Caco-2 (cell line): ENCODE data around the gene FOXN3. TPM values are rescaled to one million over a fixed set of nuclear protein-coding genes. Genes with fewer than 3 reads are reported as not detected.

Experiments used
- BruUV-seq: library from RNA; stranded (reverse); fragments of 400-500 nt; replicated peaks from 2 replicates; lab custom pipeline; 2021; lab: Mats Ljungman, UMichigan
- CTCF ChIA-PET: fragments of 300-600 bp; sonication (Branson Sonifier 250); formaldehyde crosslinking; loops from one replicate; lab custom pipeline; 2022; ENCODE audit warnings: antibody characterized with exemption; lab: Charles Lee
- POLR2A ChIA-PET: fragments of 300-600 bp; sonication (Branson Sonifier 250); formaldehyde crosslinking; loops from one replicate; lab custom pipeline; 2022; ENCODE audit warnings: antibody characterized with exemption; lab: Charles Lee
- DNase-seq, 2 experiments: peaks; one replicate each; pipeline versions ENCODE4 v3.0.0 to v3.0.0-alpha.2; 2020 to 2022
- H3K27me3 ChIP-seq: replicated peaks from 2 replicates; pipeline ENCODE4 v1.6.0; 2011; ENCODE audit warnings: low read length; ENCODE audit not compliant: control insufficient read depth, insufficient read depth
- H3K36me3 ChIP-seq: 2 replicates; pipeline ENCODE4 v1.5.1; 2011; ENCODE audit warnings: low read length; ENCODE audit not compliant: control insufficient read depth, insufficient read depth
- H3K4me1 ChIP-seq: fragments of 250-450 bp; sonication (Bioruptor Pico); 2 replicates; pipeline ENCODE4 v1.5.1; 2020; ENCODE audit warnings: mild to moderate bottlenecking
- H3K4me3 ChIP-seq: 2 replicates; pipeline ENCODE4 v1.5.1; 2011; ENCODE audit warnings: low read depth, mild to moderate bottlenecking, control low read depth, low read length
- H3K9me3 ChIP-seq: fragments of 250-450 bp; sonication (Bioruptor Pico); 2 replicates; pipeline ENCODE4 v1.5.1; 2020; ENCODE audit warnings: mild to moderate bottlenecking, moderate library complexity
- H3K27ac Mint-ChIP-seq: one replicate; pipeline ENCODE4 v1.8.0; 2022; ENCODE audit warnings: mixed read lengths; ENCODE audit not compliant: unreplicated experiment
- H3K27me3 Mint-ChIP-seq: one replicate; pipeline ENCODE4 v1.8.0; 2022; ENCODE audit warnings: mixed read lengths; ENCODE audit not compliant: insufficient read depth, unreplicated experiment
- H3K36me3 Mint-ChIP-seq: one replicate; pipeline ENCODE4 v1.8.0; 2022; ENCODE audit warnings: mild to moderate bottlenecking, mixed read lengths; ENCODE audit not compliant: insufficient read depth, unreplicated experiment
- H3K4me1 Mint-ChIP-seq: one replicate; pipeline ENCODE4 v1.8.0; 2022; ENCODE audit warnings: low read depth, mixed read lengths; ENCODE audit not compliant: unreplicated experiment
- H3K4me3 Mint-ChIP-seq: one replicate; pipeline ENCODE4 v1.8.0; 2022; ENCODE audit warnings: mild to moderate bottlenecking, moderate library complexity, mixed read lengths; ENCODE audit not compliant: unreplicated experiment
- H3K9me3 Mint-ChIP-seq: one replicate; pipeline ENCODE4 v1.8.0; 2022; ENCODE audit warnings: mixed read lengths; ENCODE audit not compliant: unreplicated experiment
- intact Hi-C: fragments of 100-400 bp; cut with micrococcal nuclease; formaldehyde crosslinking; loops from one replicate; pipeline ENCODE4 v1.10.0; 2022; ENCODE audit not compliant: unreplicated experiment
- total RNA-seq: library from RNA; stranded (reverse); gene quantifications from 2 replicates; pipeline ENCODE4 v1.2.3, GENCODE V29; 2022
- TF ChIP-seq, protein P1 (sequence below), 2 experiments: fragments of 200-600 bp in 1 of 2; IDR thresholded peaks; 1 replicate in 1 of 2; 2 replicates in 1 of 2; pipeline versions ENCODE4 v1.5.1 to v1.8.0; 2011 to 2022; ENCODE audit warnings: antibody characterized with exemption in 1 of 2, control low read depth in 1 of 2, inconsistent platforms in 1 of 2, low read depth in 1 of 2, low read length in 1 of 2, mild to moderate bottlenecking in 1 of 2, moderate library complexity in 1 of 2; ENCODE audit not compliant: insufficient read depth in 1 of 2, severe bottlenecking in 1 of 2, unreplicated experiment in 1 of 2

Gene FOXN3
- total RNA-seq, 1 experiment from 2014 or later = 20.6 TPM

DNA sequence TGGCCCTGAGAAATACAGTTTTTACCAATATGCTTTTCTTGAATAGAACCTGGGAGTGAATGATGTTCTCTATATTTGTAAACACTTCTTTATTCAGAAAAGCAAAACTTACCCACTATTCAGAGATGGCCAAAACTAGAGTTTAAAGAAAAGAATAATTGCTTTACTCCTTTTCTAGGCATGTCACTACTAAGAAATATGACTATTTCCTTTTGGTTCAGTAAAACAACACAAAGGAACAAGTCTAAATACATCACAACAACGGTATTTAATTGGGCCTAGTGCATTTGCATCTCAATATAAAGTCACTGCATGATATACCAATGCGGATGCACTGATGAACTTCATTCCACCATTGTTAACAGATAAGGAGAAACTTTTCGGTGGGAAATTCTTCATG lies 207.5 kb downstream of the FOXN3 start:
- no peaks in the 10 kb centered on the region for H3K9me3 ChIP-seq
- TF ChIP-seq, protein P1, sequence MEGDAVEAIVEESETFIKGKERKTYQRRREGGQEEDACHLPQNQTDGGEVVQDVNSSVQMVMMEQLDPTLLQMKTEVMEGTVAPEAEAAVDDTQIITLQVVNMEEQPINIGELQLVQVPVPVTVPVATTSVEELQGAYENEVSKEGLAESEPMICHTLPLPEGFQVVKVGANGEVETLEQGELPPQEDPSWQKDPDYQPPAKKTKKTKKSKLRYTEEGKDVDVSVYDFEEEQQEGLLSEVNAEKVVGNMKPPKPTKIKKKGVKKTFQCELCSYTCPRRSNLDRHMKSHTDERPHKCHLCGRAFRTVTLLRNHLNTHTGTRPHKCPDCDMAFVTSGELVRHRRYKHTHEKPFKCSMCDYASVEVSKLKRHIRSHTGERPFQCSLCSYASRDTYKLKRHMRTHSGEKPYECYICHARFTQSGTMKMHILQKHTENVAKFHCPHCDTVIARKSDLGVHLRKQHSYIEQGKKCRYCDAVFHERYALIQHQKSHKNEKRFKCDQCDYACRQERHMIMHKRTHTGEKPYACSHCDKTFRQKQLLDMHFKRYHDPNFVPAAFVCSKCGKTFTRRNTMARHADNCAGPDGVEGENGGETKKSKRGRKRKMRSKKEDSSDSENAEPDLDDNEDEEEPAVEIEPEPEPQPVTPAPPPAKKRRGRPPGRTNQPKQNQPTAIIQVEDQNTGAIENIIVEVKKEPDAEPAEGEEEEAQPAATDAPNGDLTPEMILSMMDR (IDR thresholded peaks at IDR 0.05; ENCODE audit: insufficient read depth in 1 of 2, low read depth in 1 of 2, low read length in 1 of 2, severe bottlenecking in 1 of 2, unreplicated experiment in 1 of 2) = no peak
- Mint-ChIP-seq H3K9me3 (no peaks in the 10 kb centered on the region), H3K36me3 (no peaks in the 10 kb centered on the region), H3K27me3 (no peaks in the 10 kb centered on the region), H3K27ac (no peak overlapping the region), H3K4me1 (no peaks in the 10 kb centered on the region), H3K4me3 (no peak overlapping the region)
- H3K4me3 ChIP-seq = no peak overlapping the region
- H3K4me1 ChIP-seq = no peaks in the 10 kb centered on the region
- no peaks in the 10 kb centered on the region for H3K27me3 ChIP-seq
- no TSS peak for BruUV-seq
- ChIA-PET CTCF (no interaction called here), POLR2A (no interaction called here)
- no peak for DNase-seq
- no peaks in the 10 kb centered on the region for H3K36me3 ChIP-seq
- intact Hi-C loops = no loop called here

DNA sequence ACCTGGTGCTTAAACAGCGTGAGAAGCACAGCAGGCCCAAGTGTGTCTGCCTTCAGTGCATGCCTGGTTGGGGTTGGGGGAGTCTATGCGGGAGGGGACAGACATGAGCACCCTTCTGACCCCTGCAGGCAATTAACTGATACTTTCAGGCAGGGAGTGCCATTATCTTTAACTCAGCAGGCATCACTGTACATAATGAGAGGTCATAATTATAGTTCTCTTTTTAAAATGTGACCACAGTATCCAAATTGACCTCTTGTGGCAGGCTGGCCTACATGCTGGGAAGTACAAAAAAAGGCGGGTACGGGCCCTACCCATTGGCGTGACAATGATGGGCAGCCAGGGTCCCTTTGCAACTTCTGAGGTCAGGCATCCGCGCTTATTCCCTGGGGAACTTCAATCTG lies 209.1 kb downstream of the FOXN3 start:
- POLR2A ChIA-PET = no interaction called here
- Mint-ChIP-seq H3K36me3 (no peaks in the 10 kb centered on the region), H3K4me1 (no peaks in the 10 kb centered on the region), H3K27me3 (no peaks in the 10 kb centered on the region), H3K9me3 (no peaks in the 10 kb centered on the region), H3K4me3 (no peak overlapping the region), H3K27ac (no peak overlapping the region)
- BruUV-seq = no TSS peak
- H3K27me3 ChIP-seq = no peaks in the 10 kb centered on the region
- no peaks in the 10 kb centered on the region for H3K36me3 ChIP-seq
- intact Hi-C loops = no loop called here
- TF ChIP-seq, protein P1 (IDR thresholded peaks at IDR 0.05; ENCODE audit: insufficient read depth in 1 of 2, low read depth in 1 of 2, low read length in 1 of 2, severe bottlenecking in 1 of 2, unreplicated experiment in 1 of 2) = no peak
- no peaks in the 10 kb centered on the region for H3K9me3 ChIP-seq
- CTCF ChIA-PET = no interaction called here
- H3K4me1 ChIP-seq = no peaks in the 10 kb centered on the region
- no peak overlapping the region for H3K4me3 ChIP-seq
- DNase-seq = no peak

DNA sequence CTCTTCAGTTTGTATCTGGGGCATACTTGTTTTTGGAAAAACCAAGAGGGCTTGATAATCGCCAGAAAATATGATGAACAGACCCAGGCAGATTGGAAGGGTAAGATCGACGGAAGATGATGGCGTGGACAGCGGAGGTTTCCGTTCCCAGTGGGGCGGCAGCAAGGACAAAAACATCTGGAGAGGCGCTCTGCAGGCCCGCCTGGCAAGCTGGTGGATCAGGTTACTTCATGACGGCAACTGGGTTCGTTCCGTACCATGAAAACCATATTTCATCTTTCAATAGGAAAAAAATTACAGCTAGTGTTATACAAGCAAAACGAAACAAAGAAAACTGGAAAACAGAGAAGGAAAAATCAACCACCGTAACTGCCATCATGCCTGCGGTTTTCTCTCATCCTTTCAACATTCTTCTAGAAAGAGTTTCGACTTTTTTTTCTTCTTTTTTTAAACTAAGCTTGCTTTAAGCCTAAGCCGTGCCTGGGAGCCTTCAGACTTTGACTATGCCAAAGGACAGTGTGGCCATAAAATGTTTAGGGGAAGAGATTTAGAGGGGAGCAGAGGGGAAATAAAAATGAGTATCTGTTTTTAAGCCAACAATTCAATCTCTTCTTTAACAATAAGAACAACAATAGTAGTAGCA lies 210.5 kb downstream of the FOXN3 start:
- Mint-ChIP-seq H3K27me3 (no peaks in the 10 kb centered on the region), H3K27ac (no peak overlapping the region), H3K4me3 (no peak overlapping the region), H3K9me3 (no peaks in the 10 kb centered on the region), H3K36me3 (no peaks in the 10 kb centered on the region), H3K4me1 (no peaks in the 10 kb centered on the region)
- H3K4me3 ChIP-seq = no peak overlapping the region
- H3K9me3 ChIP-seq = no peaks in the 10 kb centered on the region
- no peaks in the 10 kb centered on the region for H3K27me3 ChIP-seq
- POLR2A ChIA-PET = no interaction called here
- BruUV-seq = no TSS peak
- H3K4me1 ChIP-seq = no peaks in the 10 kb centered on the region
- DNase-seq = no peak
- TF ChIP-seq, protein P1 (IDR thresholded peaks at IDR 0.05; ENCODE audit: insufficient read depth in 1 of 2, low read depth in 1 of 2, low read length in 1 of 2, severe bottlenecking in 1 of 2, unreplicated experiment in 1 of 2) = no peak
- no peaks in the 10 kb centered on the region for H3K36me3 ChIP-seq
- intact Hi-C loops = no loop called here
- CTCF ChIA-PET = no interaction called here
